ENCODE results near the gene BTBD19. TPM values are rescaled to one million over a fixed set of nuclear protein-coding genes. Genes with fewer than 3 reads are reported as not detected.

The BTBD19 gene
- total RNA-seq, 2 donors from 2014 or later, result 1.6 to 2.5 TPM

DNA sequence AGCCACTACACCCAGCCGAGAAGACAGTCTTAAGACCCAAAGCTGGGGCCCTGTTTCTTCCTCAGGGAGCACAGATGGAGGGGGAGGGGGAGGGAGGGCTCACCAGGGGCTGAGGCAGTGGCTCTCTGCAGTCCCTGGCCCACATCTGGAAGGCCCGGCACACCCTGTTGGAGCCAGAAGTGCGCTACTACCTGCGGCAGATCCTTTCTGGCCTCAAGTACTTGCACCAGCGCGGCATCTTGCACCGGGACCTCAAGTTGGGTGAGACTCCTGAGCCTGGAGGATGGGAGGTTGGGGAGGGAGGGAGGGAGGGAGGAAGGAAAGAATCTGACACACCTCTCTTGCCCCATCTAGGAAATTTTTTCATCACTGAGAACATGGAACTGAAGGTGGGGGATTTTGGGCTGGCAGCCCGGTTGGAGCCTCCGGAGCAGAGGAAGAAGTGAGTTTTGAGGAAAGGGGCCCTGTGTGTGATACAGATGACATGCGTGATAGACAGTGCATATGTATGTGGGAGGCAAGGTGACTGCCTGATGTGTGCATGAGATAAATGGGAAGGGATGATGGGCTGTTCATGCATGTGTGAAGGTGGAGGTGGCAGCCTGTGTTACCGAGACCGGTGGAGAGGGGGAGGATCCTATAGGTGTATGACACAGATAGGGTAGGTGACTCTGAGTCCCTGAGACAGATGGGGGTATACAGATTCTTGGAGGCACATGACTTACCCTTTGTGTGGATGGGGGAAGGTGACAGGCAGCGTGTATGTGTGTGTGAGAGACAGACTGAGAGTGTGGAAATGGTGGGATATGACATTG lies 6.6 kb upstream of the BTBD19 start:
- H3K4me3 ChIP-seq, result peak overlapping the region; percentile 79
- DNase-seq, result no peak
- TF ChIP-seq CTCF (IDR thresholded peaks at IDR 0.05), result no peak
- peaks cover 10% of the 10 kb centered on the region for H3K4me1 ChIP-seq
- no peaks in the 10 kb centered on the region for H3K9me3 ChIP-seq
- no peaks in the 10 kb centered on the region for H3K27me3 ChIP-seq
- H3K27ac ChIP-seq, result no peak overlapping the region
- H3K9ac ChIP-seq (ENCODE audit: low read depth in 2 of 2, low read length in 2 of 2), result peak overlapping the region; percentile 38 to 55
- intact Hi-C loops (cut with DNase I), result no loop called here
- peaks cover 13% of the 10 kb centered on the region for H3K36me3 ChIP-seq

GRCh38 chr1:44802306-44803061 lies 5.8 kb upstream of the BTBD19 start:
- Histone ChIP-seq H3K9ac (ENCODE audit: low read depth in 2 of 2, low read length in 2 of 2) (peak overlapping the region; percentile 16 to 38), H3K27ac (no peak overlapping the region), H3K4me1 (peaks cover 16% of the 10 kb centered on the region), H3K4me3 (no peak overlapping the region), H3K9me3 (no peaks in the 10 kb centered on the region), H3K27me3 (no peaks in the 10 kb centered on the region), H3K36me3 (peaks cover 13% of the 10 kb centered on the region)
- DNase-seq, result no peak
- TF ChIP-seq CTCF (IDR thresholded peaks at IDR 0.05), result no peak
- intact Hi-C loops (cut with DNase I), result no loop called here

DNA sequence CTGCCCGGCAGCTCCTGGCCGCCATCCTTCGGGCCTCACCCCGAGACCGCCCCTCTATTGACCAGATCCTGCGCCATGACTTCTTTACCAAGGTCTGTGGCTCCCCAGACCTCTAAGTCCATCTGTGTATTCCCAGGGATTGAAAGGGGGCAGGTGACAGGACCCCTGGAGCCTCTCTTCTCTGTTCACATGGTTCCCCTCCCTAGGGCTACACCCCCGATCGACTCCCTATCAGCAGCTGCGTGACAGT lies 5.3 kb upstream of the BTBD19 start:
- Histone ChIP-seq H3K4me3 (no peak overlapping the region), H3K27me3 (no peaks in the 10 kb centered on the region), H3K27ac (no peak overlapping the region), H3K9ac (ENCODE audit: low read depth in 2 of 2, low read length in 2 of 2) (peak overlapping the region in 1 of 2 donors; percentile 38), H3K9me3 (no peaks in the 10 kb centered on the region), H3K36me3 (peaks cover 13% of the 10 kb centered on the region), H3K4me1 (peaks cover 21% of the 10 kb centered on the region)
- intact Hi-C loops (cut with DNase I), result no loop called here
- no peak for DNase-seq
- no peak for TF ChIP-seq CTCF (IDR thresholded peaks at IDR 0.05)

DNA sequence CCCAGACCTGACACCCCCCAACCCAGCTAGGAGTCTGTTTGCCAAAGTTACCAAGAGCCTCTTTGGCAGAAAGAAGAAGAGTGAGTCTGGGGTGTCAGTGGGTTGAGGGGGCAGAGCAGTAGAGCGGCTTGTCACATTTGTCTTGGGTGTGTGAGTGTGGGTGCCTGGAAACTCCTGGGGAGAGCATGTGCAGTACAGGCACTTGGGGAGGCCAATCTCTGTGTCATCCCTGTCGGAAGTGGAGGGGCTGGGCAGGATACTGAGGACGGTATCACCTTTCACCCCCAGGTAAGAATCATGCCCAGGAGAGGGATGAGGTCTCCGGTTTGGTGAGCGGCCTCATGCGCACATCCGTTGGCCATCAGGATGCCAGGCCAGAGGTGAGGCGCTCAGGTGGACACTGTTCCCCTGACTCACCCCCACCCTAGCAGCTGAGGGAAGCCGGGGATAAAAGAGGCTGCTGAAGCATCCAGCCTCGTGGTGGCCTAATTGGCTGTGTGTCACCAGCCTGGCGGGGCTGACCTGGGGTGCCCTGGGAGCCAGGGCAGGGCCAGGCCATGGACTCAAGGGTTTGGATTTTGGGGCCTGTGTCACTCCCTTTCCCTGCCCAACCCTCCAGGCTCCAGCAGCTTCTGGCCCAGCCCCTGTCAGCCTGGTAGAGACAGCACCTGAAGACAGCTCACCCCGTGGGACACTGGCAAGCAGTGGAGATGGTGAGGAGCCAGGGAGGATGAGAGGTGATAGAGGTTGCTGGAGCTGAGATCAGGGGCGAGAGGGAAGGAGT lies 4.8 kb upstream of the BTBD19 start:
- no peak overlapping the region for H3K27ac ChIP-seq
- H3K27me3 ChIP-seq, result no peaks in the 10 kb centered on the region
- H3K9ac ChIP-seq (ENCODE audit: low read depth in 2 of 2, low read length in 2 of 2), result peak overlapping the region in 1 of 2 donors; percentile 38
- H3K9me3 ChIP-seq, result no peaks in the 10 kb centered on the region
- DNase-seq, result no peak
- no peak for TF ChIP-seq CTCF (IDR thresholded peaks at IDR 0.05)
- H3K4me1 ChIP-seq, result peaks cover 26% of the 10 kb centered on the region
- intact Hi-C loops (cut with DNase I), result no loop called here
- H3K4me3 ChIP-seq, result no peak overlapping the region
- H3K36me3 ChIP-seq, result peaks cover 13% of the 10 kb centered on the region

- Histone ChIP-seq H3K27ac (no peak overlapping the region), H3K4me1 (peaks cover 36% of the 10 kb centered on the region), H3K27me3 (no peaks in the 10 kb centered on the region), H3K4me3 (no peak overlapping the region), H3K9me3 (no peaks in the 10 kb centered on the region), H3K36me3 (peaks cover 13% of the 10 kb centered on the region), H3K9ac (ENCODE audit: low read depth in 2 of 2, low read length in 2 of 2) (no peak overlapping the region)
- DNase-seq, result no peak
- intact Hi-C loops (cut with DNase I), result no loop called here
- no peak for TF ChIP-seq CTCF (IDR thresholded peaks at IDR 0.05)
These were observed 2.9 kb upstream of the BTBD19 start for GRCh38 chr1:44805311-44806024.

All from colonic mucosa (tissue), 4 donors.